ENCODE measurements around the gene EYA3.

- TF ChIP-seq CTCF (IDR thresholded peaks at IDR 0.05), result no peak
- no peak for TF ChIP-seq POLR2A (IDR thresholded peaks at IDR 0.05; ENCODE audit: low read depth)
- TF ChIP-seq POLR2AphosphoS5 (IDR thresholded peaks at IDR 0.05), result no peak
These were observed 42.6 kb downstream of the EYA3 start for GRCh38 chr1:28045777-28046176.
